NT2/D1 (cell line): Measurements from ENCODE around the gene AGAP1.

ENCODE experiments used
- SUZ12 ChIP-seq: IDR thresholded peaks from 2 replicates; pipeline ENCODE4 v1.6.1; 2011; ENCODE audit not compliant: insufficient read length, insufficient read depth; ENCODE audit errors: extremely low read depth
- YY1 ChIP-seq: IDR thresholded peaks from 2 replicates; pipeline ENCODE4 v1.6.1; 2011; ENCODE audit not compliant: insufficient read length, insufficient read depth
- ZNF274 ChIP-seq: IDR thresholded peaks from 2 replicates; pipeline ENCODE4 v1.6.1; 2011; ENCODE audit warnings: mild to moderate bottlenecking, low read depth, low read length

GRCh38 chr2:235843591-235844395 lies 349.9 kb downstream of the AGAP1 start:
- TF ChIP-seq YY1 (no peak), SUZ12 (no peak), ZNF274 (no peak)
